ENCODE results near the gene UGT1A10.

UGT1A10 gene

GRCh38 chr2:233820774-233821105, 184.5 kb downstream of the UGT1A10 start:
- no peak for TF ChIP-seq CTCF (IDR thresholded peaks at IDR 0.05)
- no peak for DNase-seq
- no peak overlapping the region for H3K27ac Mint-ChIP-seq
- H3K4me1 Mint-ChIP-seq, result peaks cover 17% of the 10 kb centered on the region
- no peaks in the 10 kb centered on the region for H3K36me3 Mint-ChIP-seq (ENCODE audit: low read depth)
- H3K27me3 Mint-ChIP-seq (ENCODE audit: low read depth, poor library complexity), result peaks cover 15% of the 10 kb centered on the region
- H3K4me3 Mint-ChIP-seq, result no peak overlapping the region
- peaks cover 4% of the 10 kb centered on the region for H3K9me3 Mint-ChIP-seq

DNA sequence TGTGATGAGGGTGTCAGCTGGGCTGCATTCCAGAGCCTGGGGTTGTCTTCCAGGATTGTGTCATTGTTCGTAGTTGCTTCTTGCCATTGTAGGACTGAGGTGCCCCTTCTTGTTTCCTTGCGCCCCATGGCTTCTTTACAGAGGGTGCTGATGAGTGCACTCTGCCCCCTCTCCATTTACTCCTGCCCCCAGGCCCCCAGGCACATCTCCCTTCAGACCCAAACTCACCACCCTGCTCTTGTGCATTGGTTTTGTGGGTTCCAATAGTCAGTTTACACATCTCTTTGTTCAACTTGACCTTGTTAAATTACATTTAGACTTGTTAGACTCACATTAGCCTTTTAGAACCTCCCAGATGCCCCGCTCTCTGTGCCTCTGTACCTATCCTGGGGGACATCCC, 184.9 kb downstream of the UGT1A10 start:
- Mint-ChIP-seq H3K9me3 (peaks cover 6% of the 10 kb centered on the region), H3K4me1 (peaks cover 17% of the 10 kb centered on the region), H3K27ac (no peak overlapping the region), H3K27me3 (ENCODE audit: low read depth, poor library complexity) (peaks cover 15% of the 10 kb centered on the region), H3K36me3 (ENCODE audit: low read depth) (no peaks in the 10 kb centered on the region), H3K4me3 (no peak overlapping the region)
- DNase-seq, result no peak
- no peak for TF ChIP-seq CTCF (IDR thresholded peaks at IDR 0.05)

- no peak for DNase-seq
- no peak for TF ChIP-seq CTCF (IDR thresholded peaks at IDR 0.05)
- no peak overlapping the region for H3K27ac Mint-ChIP-seq
- H3K36me3 Mint-ChIP-seq (ENCODE audit: low read depth), result no peaks in the 10 kb centered on the region
- H3K4me1 Mint-ChIP-seq, result peaks cover 12% of the 10 kb centered on the region
- peaks cover 9% of the 10 kb centered on the region for H3K9me3 Mint-ChIP-seq
- no peak overlapping the region for H3K4me3 Mint-ChIP-seq
- peaks cover 15% of the 10 kb centered on the region for H3K27me3 Mint-ChIP-seq (ENCODE audit: low read depth, poor library complexity)
Observed at GRCh38 chr2:233821709-233822100, 185.5 kb downstream of the UGT1A10 start.

DNA sequence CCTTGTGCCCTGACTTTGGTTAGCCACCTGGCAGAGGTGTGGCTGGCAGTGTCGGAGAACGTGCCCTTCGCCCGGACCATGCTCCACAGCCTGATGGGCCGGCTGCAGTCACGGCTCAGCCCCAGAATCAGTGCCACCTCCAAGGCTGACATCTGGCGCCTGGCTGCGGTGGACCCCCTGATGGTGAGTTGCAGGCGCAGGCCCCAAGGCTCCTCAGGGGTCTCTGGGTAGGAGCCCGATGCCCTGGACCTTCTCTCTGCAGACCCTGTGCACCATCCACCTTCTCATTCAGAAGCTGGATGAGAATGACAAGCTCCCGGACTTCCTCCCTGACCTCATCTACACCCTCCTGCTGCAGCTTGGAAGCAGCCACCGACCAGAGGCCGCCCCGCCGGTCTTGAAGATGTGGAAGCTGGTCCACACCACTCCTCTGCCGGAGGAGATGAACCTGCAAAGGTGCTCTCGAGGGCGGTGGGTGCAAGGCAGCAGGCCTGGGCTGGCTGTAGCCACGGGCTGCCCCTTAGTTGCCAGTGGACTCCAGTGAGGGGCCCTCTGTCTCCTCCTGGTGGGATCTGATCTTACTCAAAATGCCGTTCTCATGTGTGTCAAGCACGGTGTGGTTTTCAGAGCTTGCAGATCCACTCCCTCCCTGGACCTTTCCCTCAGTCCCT, 186.0 kb downstream of the UGT1A10 start:
- Mint-ChIP-seq H3K27me3 (ENCODE audit: low read depth, poor library complexity) (peaks cover 15% of the 10 kb centered on the region), H3K36me3 (ENCODE audit: low read depth) (no peaks in the 10 kb centered on the region), H3K9me3 (peaks cover 12% of the 10 kb centered on the region), H3K27ac (no peak overlapping the region), H3K4me1 (peaks cover 8% of the 10 kb centered on the region), H3K4me3 (no peak overlapping the region)
- TF ChIP-seq CTCF (IDR thresholded peaks at IDR 0.05), result no peak
- no peak for DNase-seq
